H1 (cell line): Measurements from ENCODE around the gene ANAPC5. TPM values are rescaled to one million over a fixed set of nuclear protein-coding genes. Genes with fewer than 3 reads are reported as not detected.

Source experiments
- CTCF ChIA-PET: fragments of 300-600 bp; sonication (Branson Sonifier 250); formaldehyde crosslinking; loops from one replicate; lab custom pipeline; 2021; ENCODE audit not compliant: partially characterized antibody; lab: Charles Lee
- POLR2A ChIA-PET: fragments of 300-600 bp; sonication (Branson Sonifier 250); formaldehyde crosslinking; loops from one replicate; lab custom pipeline; 2021; ENCODE audit warnings: inconsistent platforms; ENCODE audit not compliant: partially characterized antibody; lab: Charles Lee
- DNase-seq, 2 experiments: peaks; one replicate each; pipeline versions ENCODE4 v3.0.0 to v3.0.0-alpha.2; 2010 to 2022; ENCODE audit warnings: low spot score in 2 of 2, low read depth in 1 of 2, mixed read lengths in 1 of 2
- FAIRE-seq: peaks from 2 replicates; lab custom pipeline; 2011; peaks lifted over from hg19 to GRCh38; lab: Jason Lieb, UNC
- H2AFZ ChIP-seq: 2 replicates; pipeline ENCODE4 v1.8.1; 2012; ENCODE audit warnings: low read length, inconsistent platforms
- H2AK5ac ChIP-seq: 2 replicates; pipeline ENCODE4 v1.6.1; 2013; ENCODE audit warnings: low read depth, low read length
- H2BK120ac ChIP-seq: replicated peaks from 2 replicates; pipeline ENCODE3; 2013; ENCODE audit warnings: low read depth, low read length, inconsistent platforms
- H2BK12ac ChIP-seq: 2 replicates; pipeline ENCODE4 v1.6.1; 2013; ENCODE audit warnings: low read depth, low read length
- H2BK15ac ChIP-seq: 2 replicates; pipeline ENCODE4 v1.6.1; 2013; ENCODE audit warnings: low read length
- H2BK20ac ChIP-seq: 2 replicates; pipeline ENCODE4 v1.6.1; 2013; ENCODE audit warnings: low read length
- H2BK5ac ChIP-seq: 2 replicates; pipeline ENCODE4 v1.6.1; 2013; ENCODE audit warnings: low read depth, low read length
- H3K14ac ChIP-seq: 2 replicates; pipeline ENCODE4 v1.6.1; 2013; ENCODE audit warnings: inconsistent platforms; ENCODE audit not compliant: insufficient read length
- H3K18ac ChIP-seq: 2 replicates; pipeline ENCODE4 v1.6.1; 2013; ENCODE audit warnings: low read length; ENCODE audit errors: extremely low read depth
- H3K23ac ChIP-seq: 2 replicates; pipeline ENCODE4 v1.6.1; 2013; ENCODE audit warnings: inconsistent platforms; ENCODE audit not compliant: insufficient read length
- H3K23me2 ChIP-seq: 2 replicates; pipeline ENCODE4 v1.6.1; 2013; ENCODE audit warnings: low read depth, low read length
- H3K27ac ChIP-seq: 2 replicates; pipeline ENCODE4 v1.6.1; 2011; ENCODE audit warnings: low read depth, low read length, inconsistent platforms
- H3K27me3 ChIP-seq, 4 experiments: replicated peaks in 1 of 4; 1 replicate in 1 of 4; 2 replicates in 3 of 4; pipeline versions ENCODE4 v1.6.1 to v1.8.1; 2011 to 2013; ENCODE audit warnings: low read length in 3 of 4, mild to moderate bottlenecking in 3 of 4, inconsistent platforms in 2 of 4, mixed read lengths in 2 of 4, moderate library complexity in 1 of 4; ENCODE audit not compliant: control insufficient read depth in 3 of 4, insufficient read depth in 3 of 4; ENCODE audit errors: extremely low read depth in 1 of 4
- H3K36me3 ChIP-seq, 4 experiments: 2 replicates each; pipeline versions ENCODE4 v1.6.1 to v1.8.1; 2011 to 2013; ENCODE audit warnings: mild to moderate bottlenecking in 4 of 4, low read length in 3 of 4, moderate library complexity in 2 of 4, control low read depth in 1 of 4, inconsistent platforms in 1 of 4; ENCODE audit not compliant: insufficient read depth in 4 of 4, control insufficient read depth in 2 of 4
- H3K4ac ChIP-seq: replicated peaks from 2 replicates; pipeline ENCODE3; 2013; ENCODE audit warnings: low read length, low read depth, mixed read lengths, inconsistent platforms; ENCODE audit not compliant: insufficient read length
- H3K4me1 ChIP-seq, 4 experiments: replicated peaks in 1 of 4; 1 replicate in 1 of 4; 2 replicates in 3 of 4; pipeline versions ENCODE4 v1.6.1 to v1.8.1; 2011 to 2013; ENCODE audit warnings: low read length in 3 of 4, inconsistent platforms in 2 of 4, mixed read lengths in 1 of 4; ENCODE audit not compliant: insufficient read depth in 4 of 4, control insufficient read depth in 3 of 4
- H3K4me2 ChIP-seq, 2 experiments: 2 replicates each; pipeline versions ENCODE4 v1.6.1 to v1.8.1; 2011 to 2013; ENCODE audit warnings: low read depth in 2 of 2, low read length in 2 of 2, control low read depth in 1 of 2, inconsistent platforms in 1 of 2, mild to moderate bottlenecking in 1 of 2; ENCODE audit not compliant: insufficient read depth in 1 of 2
- H3K4me3 ChIP-seq, 4 experiments: fragments of 200-600, 300-600 bp in 1 of 4; sonication (generic), shearing (Covaris generic), sonication (Bioruptor Twin) in 1 of 4; 2 replicates each; pipeline versions ENCODE4 v1.5.1 to v1.8.1; 2011 to 2016; ENCODE audit warnings: low read length in 4 of 4, low read depth in 3 of 4, control low read depth in 2 of 4, inconsistent platforms in 2 of 4, mild to moderate bottlenecking in 2 of 4, mixed read lengths in 1 of 4, moderate library complexity in 1 of 4; ENCODE audit not compliant: insufficient read depth in 2 of 4; ENCODE audit errors: extremely low read depth in 1 of 4
- H3K56ac ChIP-seq: replicated peaks from 2 replicates; pipeline ENCODE3; 2013; ENCODE audit warnings: low read depth, mild to moderate bottlenecking, mixed read lengths, low read length, inconsistent platforms; ENCODE audit not compliant: insufficient read length
- H3K79me1 ChIP-seq: 2 replicates; pipeline ENCODE4 v1.6.1; 2013; ENCODE audit warnings: low read depth, low read length, control low read depth
- H3K79me2 ChIP-seq, 2 experiments: 2 replicates each; pipeline versions ENCODE4 v1.6.1 to v1.8.1; 2012 to 2013; ENCODE audit warnings: low read length in 2 of 2, mild to moderate bottlenecking in 2 of 2, inconsistent platforms in 1 of 2; ENCODE audit not compliant: insufficient read depth in 2 of 2, control insufficient read depth in 1 of 2
- H3K9ac ChIP-seq, 4 experiments: replicated peaks in 1 of 4; 1 replicate in 1 of 4; 2 replicates in 3 of 4; pipeline versions ENCODE4 v1.6.1 to v1.8.1; 2011 to 2013; ENCODE audit warnings: low read depth in 3 of 4, low read length in 3 of 4, control low read depth in 2 of 4, mild to moderate bottlenecking in 2 of 4, moderate library complexity in 2 of 4, inconsistent platforms in 1 of 4; ENCODE audit errors: extremely low read depth in 1 of 4
- H3K9me3 ChIP-seq, 2 experiments: 2 replicates each; pipeline versions ENCODE4 v1.6.1 to v1.8.1; 2012 to 2013; ENCODE audit warnings: mild to moderate bottlenecking in 2 of 2, moderate library complexity in 2 of 2, control low read depth in 1 of 2, inconsistent platforms in 1 of 2, low read depth in 1 of 2, low read length in 1 of 2, mixed read lengths in 1 of 2; ENCODE audit not compliant: insufficient read depth in 2 of 2
- H4K20me1 ChIP-seq, 2 experiments: replicated peaks in 1 of 2; 2 replicates each; pipeline versions ENCODE3 to v1.8.1; 2011 to 2013; ENCODE audit warnings: inconsistent platforms in 2 of 2, low read length in 2 of 2, mild to moderate bottlenecking in 1 of 2; ENCODE audit not compliant: insufficient read depth in 2 of 2, control insufficient read depth in 1 of 2
- H4K5ac ChIP-seq: 2 replicates; pipeline ENCODE4 v1.6.1; 2013; ENCODE audit warnings: low read length, low read depth, mixed read lengths, inconsistent platforms; ENCODE audit not compliant: insufficient read length
- H4K8ac ChIP-seq: 2 replicates; pipeline ENCODE4 v1.8.0; 2013; ENCODE audit warnings: mild to moderate bottlenecking, moderate library complexity, low read length, inconsistent platforms; ENCODE audit not compliant: insufficient read depth; ENCODE audit errors: extremely low read depth
- H4K91ac ChIP-seq: replicated peaks from 2 replicates; pipeline ENCODE3; 2013; ENCODE audit warnings: low read length, mixed read lengths, inconsistent platforms; ENCODE audit not compliant: insufficient read length
- CREB1 ChIP-seq: IDR thresholded peaks from 2 replicates; pipeline ENCODE4 v1.6.1; 2012; ENCODE audit warnings: inconsistent platforms
- CTBP2 ChIP-seq: IDR thresholded peaks from 2 replicates; pipeline ENCODE4 v1.7.0; 2011; ENCODE audit warnings: borderline replicate concordance, mild to moderate bottlenecking, moderate library complexity, mixed read lengths, low read length; ENCODE audit not compliant: insufficient read depth, insufficient read length
- E2F6 ChIP-seq: IDR thresholded peaks from 2 replicates; pipeline ENCODE4 v1.6.1; 2012; ENCODE audit warnings: inconsistent platforms
- GTF2F1 ChIP-seq: IDR thresholded peaks from 2 replicates; pipeline ENCODE4 v1.6.1; 2012; ENCODE audit warnings: low read depth, low read length, improper control_type of control experiment, borderline replicate concordance
- RBBP5 ChIP-seq: IDR thresholded peaks from 2 replicates; pipeline ENCODE4 v1.7.1; 2012; ENCODE audit warnings: low read depth, mild to moderate bottlenecking, inconsistent platforms, low read length, moderate library complexity, borderline replicate concordance
- SP4 ChIP-seq: IDR thresholded peaks from 2 replicates; pipeline ENCODE4 v1.6.1; 2012; ENCODE audit warnings: low read length, inconsistent platforms
- TAF7 ChIP-seq: optimal IDR thresholded peaks from 2 replicates; pipeline ENCODE3; 2011; ENCODE audit warnings: low read depth, mild to moderate bottlenecking, inconsistent platforms, low read length, moderate library complexity, borderline replicate concordance
- YY1 ChIP-seq: IDR thresholded peaks from 2 replicates; pipeline ENCODE4 v1.6.1; 2011; ENCODE audit warnings: low read depth, mild to moderate bottlenecking, low read length
- WGBS, 2 experiments: shearing (Covaris generic) in 1 of 2; methylation state at CpG; one replicate each; pipeline versions ENCODE4 v1.1.6 to v1.1.7; 2013 to 2015; ENCODE audit warnings: low lambda C conversion rate in 2 of 2, mixed read lengths in 2 of 2, inconsistent platforms in 1 of 2, low coverage in 1 of 2, missing lambda C conversion rate in 1 of 2; ENCODE audit not compliant: insufficient replicate concordance in 2 of 2, insufficient coverage in 1 of 2, insufficient read length in 1 of 2; ENCODE audit errors: extremely low coverage in 1 of 2, missing lambda C conversion rate in 1 of 2; 5-methylcytosine and 5-hydroxymethylcytosine counted together
- polyA plus RNA-seq, 7 experiments: library from polyadenylated mRNA; depleted of rRNA in 3 of 7; stranded (reverse) in 5 of 7; unstranded in 2 of 7; fragments of >200 nt in 5 of 7; fragments of 200-250 nt in 2 of 7; gene quantifications; 1 replicate in 5 of 7; 2 replicates in 1 of 7; 4 replicates in 1 of 7; pipeline versions ENCODE4 v1.2.1 to v1.2.3, GENCODE V29; 2011 to 2013; ENCODE audit warnings: missing spikeins in 2 of 7, mixed read lengths in 2 of 7
- total RNA-seq: library from RNA; stranded (reverse); fragmentation: NEBNext Ultra II Directional; extraction: Animal tissue kit (Norgen Biotek cat#: 25700); gene quantifications from 2 replicates; pipeline ENCODE4 v1.2.1, GENCODE V29; 2021

The ANAPC5 gene
- total and polyA plus RNA-seq, 2 of the 8 experiments (the other 6 are each of a cell fraction or from before 2014, with no cell fraction given) = 103 to 127 TPM

GRCh38 chr12:121365416-121366062 lies 13.3 kb upstream of the ANAPC5 start:
- Histone ChIP-seq H4K20me1 (no peaks in the 10 kb centered on the region), H3K23me2 (no peaks in the 10 kb centered on the region), H3K27ac (no peak overlapping the region), H3K56ac (no peak overlapping the region), H3K18ac (no peak overlapping the region), H4K91ac (no peak overlapping the region), H2BK5ac (no peak overlapping the region), H3K4me2 (no peak overlapping the region), H3K23ac (no peak overlapping the region), H2BK120ac (no peak overlapping the region), H3K27me3 (no peaks in the 10 kb centered on the region), H2BK20ac (no peak overlapping the region), H3K36me3 (no peaks in the 10 kb centered on the region), H3K9me3 (no peaks in the 10 kb centered on the region), H2BK12ac (no peak overlapping the region), H2AFZ (no peak overlapping the region), H3K9ac (no peak overlapping the region), H2AK5ac (no peak overlapping the region), H4K8ac (no peak overlapping the region), H3K79me1 (no peaks in the 10 kb centered on the region), H3K14ac (no peak overlapping the region), H3K4me1 (no peaks in the 10 kb centered on the region), H3K4me3 (no peak overlapping the region), H3K79me2 (no peaks in the 10 kb centered on the region), H3K4ac (no peak overlapping the region), H4K5ac (no peak overlapping the region), H2BK15ac (no peak overlapping the region)
- POLR2A ChIA-PET = interaction anchor here (1.3 to 2.3 kb wide), 2 partner anchors 14 to 35 kb away, joined by 3 to 13 read pairs; partner anchors contain the start of gene ANAPC5
- DNase-seq (no peak), FAIRE-seq (no peak)
- CTCF ChIA-PET = interaction anchor here (0.9 to 2.1 kb wide), 3 partner anchors 10 to 34 kb away, joined by 3 to 6 read pairs (median 4); no protein-coding TSS in a partner anchor
- 87% methylated on average over 5 of the region's 5 CpGs; no CpG with 5 or more reads in 1 of the 2 experiments for WGBS, 2 experiments
- TF ChIP-seq CREB1 = no peak
- TF ChIP-seq E2F6 = no peak
- TF ChIP-seq SP4 = no peak
- no peak for TF ChIP-seq YY1
- no peak for TF ChIP-seq RBBP5
- no peak for TF ChIP-seq GTF2F1
- TF ChIP-seq TAF7 = no peak
- no peak for TF ChIP-seq CTBP2
